Measurements from ENCODE around the gene KMT2C.
"Not testable (repeated sequence)": the region's sequence is repeated elsewhere in the genome, so short reads cannot be mapped to it uniquely, and the experiment has no call there.

DNA sequence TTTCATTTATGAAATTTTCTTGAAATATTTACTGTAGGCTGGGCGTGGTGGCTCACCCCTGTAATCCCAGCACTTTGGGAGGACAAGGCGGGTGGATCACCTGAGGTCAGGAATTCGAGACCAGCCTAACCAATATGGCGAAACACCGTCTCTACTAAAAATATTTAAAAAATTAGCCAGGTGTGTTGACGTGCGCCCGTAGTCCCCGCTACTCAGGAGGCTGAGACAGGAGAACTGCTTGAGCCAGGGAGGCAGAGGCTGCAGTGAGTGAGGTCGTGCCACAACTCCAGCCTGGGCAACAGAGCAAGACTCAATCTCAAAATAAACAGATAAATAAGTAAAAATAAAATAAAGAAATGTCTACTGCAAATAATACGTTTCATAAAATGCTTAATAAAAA, 192.3 kb downstream of the KMT2C start:
- not testable (repeated sequence) for TF ChIP-seq POLR2A, POLR2AphosphoS5, EP300 (IDR thresholded peaks at IDR 0.05)
- TF ChIP-seq, protein P1, sequence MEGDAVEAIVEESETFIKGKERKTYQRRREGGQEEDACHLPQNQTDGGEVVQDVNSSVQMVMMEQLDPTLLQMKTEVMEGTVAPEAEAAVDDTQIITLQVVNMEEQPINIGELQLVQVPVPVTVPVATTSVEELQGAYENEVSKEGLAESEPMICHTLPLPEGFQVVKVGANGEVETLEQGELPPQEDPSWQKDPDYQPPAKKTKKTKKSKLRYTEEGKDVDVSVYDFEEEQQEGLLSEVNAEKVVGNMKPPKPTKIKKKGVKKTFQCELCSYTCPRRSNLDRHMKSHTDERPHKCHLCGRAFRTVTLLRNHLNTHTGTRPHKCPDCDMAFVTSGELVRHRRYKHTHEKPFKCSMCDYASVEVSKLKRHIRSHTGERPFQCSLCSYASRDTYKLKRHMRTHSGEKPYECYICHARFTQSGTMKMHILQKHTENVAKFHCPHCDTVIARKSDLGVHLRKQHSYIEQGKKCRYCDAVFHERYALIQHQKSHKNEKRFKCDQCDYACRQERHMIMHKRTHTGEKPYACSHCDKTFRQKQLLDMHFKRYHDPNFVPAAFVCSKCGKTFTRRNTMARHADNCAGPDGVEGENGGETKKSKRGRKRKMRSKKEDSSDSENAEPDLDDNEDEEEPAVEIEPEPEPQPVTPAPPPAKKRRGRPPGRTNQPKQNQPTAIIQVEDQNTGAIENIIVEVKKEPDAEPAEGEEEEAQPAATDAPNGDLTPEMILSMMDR (IDR thresholded peaks at IDR 0.05), result not testable (repeated sequence)

Data from stomach (tissue), 4 donors.